ENCODE results near the gene RPL29.
"Not testable (repeated sequence)": the region's sequence is repeated elsewhere in the genome, so short reads cannot be mapped to it uniquely, and the experiment has no call there.

Gene RPL29

DNA sequence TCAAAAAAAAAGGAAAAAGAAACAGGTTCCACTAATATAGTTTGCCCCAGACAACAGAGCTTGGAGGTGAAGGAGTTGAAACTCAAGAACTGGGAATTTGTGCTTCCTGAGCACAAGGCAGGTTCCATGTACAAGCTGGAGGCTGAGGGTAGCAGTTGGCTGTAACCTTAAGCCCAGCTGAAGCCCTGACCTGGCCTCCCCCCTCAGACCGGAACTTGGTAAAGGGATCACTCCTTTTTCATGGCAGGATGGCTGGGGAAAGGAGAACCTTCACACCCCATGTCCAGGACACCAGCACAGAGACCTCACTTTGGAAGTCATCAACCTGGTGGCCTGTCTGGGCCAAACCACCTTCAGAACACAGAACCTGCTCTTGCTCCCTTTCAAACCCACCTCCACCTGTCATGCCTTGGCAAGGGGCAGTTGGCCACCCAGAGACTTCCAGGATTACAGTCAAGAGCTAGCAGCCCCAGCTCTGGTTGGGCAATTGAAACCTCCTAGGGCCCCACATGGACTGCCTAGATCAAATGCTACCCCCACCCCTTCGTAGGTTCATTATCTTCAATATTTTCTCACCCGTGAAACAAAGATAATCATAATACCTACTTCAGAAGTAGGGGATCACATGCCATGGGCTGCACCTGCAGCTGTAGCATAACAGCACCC is 3.5 kb downstream of the RPL29 start:
- no peak for DNase-seq (ENCODE audit: low spot score)
- in situ Hi-C loops (cut with MboI; ENCODE audit: low pct_unique_long_range_greater_than_20kb, low sequenced_read_pairs, unreplicated experiment) = no loop called here
- TF ChIP-seq, protein P1, sequence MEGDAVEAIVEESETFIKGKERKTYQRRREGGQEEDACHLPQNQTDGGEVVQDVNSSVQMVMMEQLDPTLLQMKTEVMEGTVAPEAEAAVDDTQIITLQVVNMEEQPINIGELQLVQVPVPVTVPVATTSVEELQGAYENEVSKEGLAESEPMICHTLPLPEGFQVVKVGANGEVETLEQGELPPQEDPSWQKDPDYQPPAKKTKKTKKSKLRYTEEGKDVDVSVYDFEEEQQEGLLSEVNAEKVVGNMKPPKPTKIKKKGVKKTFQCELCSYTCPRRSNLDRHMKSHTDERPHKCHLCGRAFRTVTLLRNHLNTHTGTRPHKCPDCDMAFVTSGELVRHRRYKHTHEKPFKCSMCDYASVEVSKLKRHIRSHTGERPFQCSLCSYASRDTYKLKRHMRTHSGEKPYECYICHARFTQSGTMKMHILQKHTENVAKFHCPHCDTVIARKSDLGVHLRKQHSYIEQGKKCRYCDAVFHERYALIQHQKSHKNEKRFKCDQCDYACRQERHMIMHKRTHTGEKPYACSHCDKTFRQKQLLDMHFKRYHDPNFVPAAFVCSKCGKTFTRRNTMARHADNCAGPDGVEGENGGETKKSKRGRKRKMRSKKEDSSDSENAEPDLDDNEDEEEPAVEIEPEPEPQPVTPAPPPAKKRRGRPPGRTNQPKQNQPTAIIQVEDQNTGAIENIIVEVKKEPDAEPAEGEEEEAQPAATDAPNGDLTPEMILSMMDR (IDR thresholded peaks at IDR 0.05; ENCODE audit: extremely low read depth, insufficient read depth, missing control alignments) = no peak

DNA sequence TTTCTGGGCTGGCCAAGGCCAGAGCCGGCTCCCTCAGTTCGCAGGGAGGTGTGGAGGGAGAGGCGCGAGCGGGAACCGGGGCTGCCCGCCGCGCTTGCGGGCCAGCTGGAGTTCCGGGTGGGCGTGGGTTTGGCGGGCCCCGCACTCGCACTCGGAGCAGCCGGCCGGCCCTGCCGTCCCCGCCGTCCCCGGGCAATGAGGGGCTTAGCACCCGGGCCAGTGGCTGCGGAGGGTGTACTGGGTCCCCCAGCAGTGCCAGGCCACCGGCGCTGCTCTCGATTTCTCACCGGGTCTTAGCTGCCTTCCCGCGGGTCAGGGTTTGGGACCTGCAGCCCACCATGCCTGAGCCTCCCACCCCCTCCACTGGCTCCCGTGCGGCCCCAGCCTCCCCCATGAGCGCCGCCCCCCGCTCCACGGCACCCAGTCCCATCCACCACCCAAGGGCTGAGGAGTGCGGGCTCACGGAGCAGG is 5.2 kb downstream of the RPL29 start:
- DNase-seq (ENCODE audit: low spot score); in situ Hi-C loops (cut with MboI; ENCODE audit: low pct_unique_long_range_greater_than_20kb, low sequenced_read_pairs, unreplicated experiment): not testable (repeated sequence)

DNA sequence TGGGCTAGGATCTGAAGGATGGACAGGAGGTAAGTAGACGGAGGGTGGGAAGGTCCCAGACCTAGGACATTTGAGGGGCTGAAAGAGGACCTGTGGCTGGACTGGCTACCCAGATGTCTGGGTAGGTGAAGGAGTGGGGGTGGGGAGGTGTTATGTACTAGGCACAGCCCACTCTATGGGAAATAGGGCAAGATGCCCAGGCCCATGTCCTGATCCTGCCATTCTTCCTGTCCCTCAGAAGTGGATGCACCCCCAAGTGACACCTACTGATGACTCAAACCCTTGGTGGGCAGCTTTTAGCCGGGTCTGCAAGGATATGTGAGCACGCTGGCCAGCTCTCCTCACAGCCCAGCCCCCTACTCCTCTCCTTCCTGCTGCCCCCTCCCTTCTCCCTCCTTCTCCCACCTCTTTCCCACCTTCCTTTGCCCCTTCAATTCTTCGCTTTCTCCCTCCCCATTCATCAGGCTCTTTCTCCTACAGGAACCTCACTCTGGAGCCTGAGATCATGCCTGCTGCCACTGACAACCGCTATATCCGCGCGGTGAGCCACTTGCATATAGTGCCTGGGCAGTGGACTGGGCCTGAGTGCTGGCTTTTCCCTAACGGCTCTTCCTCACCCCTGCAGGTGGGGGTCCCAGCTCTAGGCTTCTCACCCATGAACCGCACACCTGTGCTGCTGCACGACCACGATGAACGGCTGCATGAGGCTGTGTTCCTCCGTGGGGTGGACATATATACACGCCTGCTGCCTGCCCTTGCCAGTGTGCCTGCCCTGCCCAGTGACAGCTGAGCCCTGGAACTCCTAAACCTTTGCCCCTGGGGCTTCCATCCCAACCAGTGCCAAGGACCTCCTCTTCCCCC is 7.2 kb downstream of the RPL29 start:
- TF ChIP-seq, protein P1 (IDR thresholded peaks at IDR 0.05; ENCODE audit: extremely low read depth, insufficient read depth, missing control alignments) = no peak
- in situ Hi-C loops (cut with MboI; ENCODE audit: low pct_unique_long_range_greater_than_20kb, low sequenced_read_pairs, unreplicated experiment) = no loop called here
- DNase-seq (ENCODE audit: low spot score) = no peak

DNA sequence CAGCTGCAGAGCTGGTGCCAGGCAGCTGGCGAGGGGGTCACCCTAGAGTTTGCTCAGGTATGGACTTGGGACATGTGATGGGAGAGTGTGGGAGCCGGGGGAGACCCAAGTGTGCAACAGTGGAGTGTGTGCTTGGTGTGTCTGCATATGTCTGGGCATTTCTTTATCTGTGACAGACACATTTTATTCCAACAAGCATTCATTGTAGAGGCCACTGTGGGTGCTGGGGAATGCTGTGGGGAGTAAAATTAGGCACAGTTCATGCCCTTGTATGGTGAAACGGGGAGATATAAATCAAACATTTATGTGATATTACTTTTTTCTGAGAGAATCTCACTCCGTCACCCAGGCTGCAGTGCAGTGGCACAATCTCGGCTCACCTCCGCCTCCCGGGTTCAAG is 8.1 kb downstream of the RPL29 start:
- in situ Hi-C loops (cut with MboI; ENCODE audit: low pct_unique_long_range_greater_than_20kb, low sequenced_read_pairs, unreplicated experiment) = no loop called here
- TF ChIP-seq, protein P1 (IDR thresholded peaks at IDR 0.05; ENCODE audit: extremely low read depth, insufficient read depth, missing control alignments) = no peak
- DNase-seq (ENCODE audit: low spot score) = no peak

- DNase-seq (ENCODE audit: low spot score) = no peak
- in situ Hi-C loops (cut with MboI; ENCODE audit: low pct_unique_long_range_greater_than_20kb, low sequenced_read_pairs, unreplicated experiment) = no loop called here
- TF ChIP-seq, protein P1 (IDR thresholded peaks at IDR 0.05; ENCODE audit: extremely low read depth, insufficient read depth, missing control alignments) = no peak
Observed at GRCh38 chr3:51986010-51986947, 9.4 kb downstream of the RPL29 start.

DNA sequence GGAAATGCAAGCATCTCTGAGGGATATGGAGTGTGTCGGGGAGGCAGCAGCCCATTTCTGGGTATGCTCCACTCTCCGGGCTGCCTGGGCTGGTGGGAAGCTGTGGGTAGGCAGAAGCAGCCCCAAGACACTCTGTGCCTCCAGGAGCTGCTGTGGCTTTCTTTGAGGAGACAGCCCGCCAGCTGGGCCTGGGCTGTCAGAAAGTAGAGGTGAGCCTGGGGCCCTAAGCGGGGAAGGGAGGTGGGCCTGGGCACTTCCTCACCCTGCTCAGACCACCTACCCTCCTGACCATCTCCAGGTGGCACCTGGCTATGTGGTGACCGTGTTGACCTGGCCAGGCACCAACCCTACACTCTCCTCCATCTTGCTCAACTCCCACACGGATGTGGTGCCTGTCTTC is 10.6 kb downstream of the RPL29 start:
- no peak for DNase-seq (ENCODE audit: low spot score)
- TF ChIP-seq, protein P1 (IDR thresholded peaks at IDR 0.05; ENCODE audit: extremely low read depth, insufficient read depth, missing control alignments) = no peak
- in situ Hi-C loops (cut with MboI; ENCODE audit: low pct_unique_long_range_greater_than_20kb, low sequenced_read_pairs, unreplicated experiment) = no loop called here

All from GM13977 (cell line).